Suprapubic skin (tissue), 4 donors: ENCODE measurements around the gene HOXB9. TPM values are rescaled to one million over a fixed set of nuclear protein-coding genes. Genes with fewer than 3 reads are reported as not detected.

Source experiments
- DNase-seq, 2 donors: peaks; one replicate each; pipeline ENCODE4 v3.0.0-alpha.2; 2019; ENCODE audit warnings: low spot score in 2 of 2
- H3K27ac ChIP-seq: fragments of 200-600 bp; sonication (generic); one replicate; pipeline ENCODE4 v1.5.1; 2019
- H3K27me3 ChIP-seq: fragments of 200-600 bp; sonication (generic); one replicate; pipeline ENCODE4 v1.5.1; 2019
- H3K36me3 ChIP-seq: fragments of 200-600 bp; sonication (generic); one replicate; pipeline ENCODE4 v1.5.1; 2019
- H3K4me1 ChIP-seq: fragments of 200-600 bp; sonication (generic); one replicate; pipeline ENCODE4 v1.5.1; 2019
- H3K4me3 ChIP-seq: fragments of 200-600 bp; sonication (generic); one replicate; pipeline ENCODE4 v1.5.1; 2019; ENCODE audit warnings: mild to moderate bottlenecking
- H3K9me3 ChIP-seq: fragments of 200-600 bp; sonication (generic); one replicate; pipeline ENCODE4 v1.5.1; 2019
- CTCF ChIP-seq, 2 donors: fragments of 200-600 bp in 1 of 2; fragments of 450-650 bp in 1 of 2; sonication (generic) in 1 of 2; IDR thresholded peaks; one replicate each; pipeline ENCODE4 v1.5.1; 2016 to 2019; ENCODE audit warnings: antibody characterized with exemption in 2 of 2, mild to moderate bottlenecking in 1 of 2, moderate library complexity in 1 of 2
- EP300 ChIP-seq: sonication (generic); formaldehyde crosslinking; IDR thresholded peaks from one replicate; pipeline ENCODE4 v1.6.1; 2017; ENCODE audit warnings: antibody characterized with exemption
- POLR2A ChIP-seq, 2 donors: fragments of 450-650 bp; IDR thresholded peaks; one replicate each; pipeline ENCODE4 v1.6.1; 2017; ENCODE audit warnings: antibody characterized with exemption in 2 of 2, mild to moderate bottlenecking in 2 of 2, moderate library complexity in 2 of 2
- POLR2AphosphoS5 ChIP-seq, 3 donors: sonication (generic); formaldehyde crosslinking; IDR thresholded peaks; one replicate each; pipeline ENCODE4 v1.6.1; 2017; ENCODE audit warnings: antibody characterized with exemption in 3 of 3
- WGBS: methylation state at CpG from one replicate; pipeline ENCODE4 v1.1.5; 2018; 5-methylcytosine and 5-hydroxymethylcytosine counted together
- total RNA-seq, 4 donors: library from RNA; depleted of rRNA; stranded (reverse); fragments of >200 nt; gene quantifications; one replicate each; pipeline ENCODE4 v1.1.0, GENCODE V29; 2016

HOXB9 gene
- total RNA-seq, 4 donors from 2014 or later = 0.23 to 0.42 TPM; not detected in 2

GRCh38 chr17:48642059-48642842 is 16.1 kb upstream of the HOXB9 start:
- no peak for DNase-seq
- H3K4me3 ChIP-seq = no peak overlapping the region
- TF ChIP-seq POLR2AphosphoS5 (IDR thresholded peaks at IDR 0.05) = no peak
- TF ChIP-seq EP300 = no peak
- no peak for TF ChIP-seq CTCF (IDR thresholded peaks at IDR 0.05)
- TF ChIP-seq POLR2A (IDR thresholded peaks at IDR 0.05) = no peak
- H3K27ac ChIP-seq = no peak overlapping the region
- peaks cover 16% of the 10 kb centered on the region for H3K4me1 ChIP-seq
- WGBS = 12% methylated on average over 11 of the region's 58 CpGs
- no peaks in the 10 kb centered on the region for H3K36me3 ChIP-seq
- H3K27me3 ChIP-seq = peaks cover 100% of the 10 kb centered on the region
- H3K9me3 ChIP-seq = no peaks in the 10 kb centered on the region

GRCh38 chr17:48641541-48642058 is 15.4 kb upstream of the HOXB9 start:
- 23% methylated on average over 29 of the region's 29 CpGs for WGBS
- DNase-seq = no peak
- Histone ChIP-seq H3K27ac (no peak overlapping the region), H3K36me3 (no peaks in the 10 kb centered on the region), H3K9me3 (no peaks in the 10 kb centered on the region), H3K4me3 (no peak overlapping the region), H3K27me3 (peaks cover 100% of the 10 kb centered on the region), H3K4me1 (peaks cover 11% of the 10 kb centered on the region)
- no peak for TF ChIP-seq POLR2AphosphoS5 (IDR thresholded peaks at IDR 0.05)
- no peak for TF ChIP-seq EP300
- no peak for TF ChIP-seq CTCF (IDR thresholded peaks at IDR 0.05)
- TF ChIP-seq POLR2A (IDR thresholded peaks at IDR 0.05) = no peak

GRCh38 chr17:48640858-48641180 is 14.7 kb upstream of the HOXB9 start:
- no peaks in the 10 kb centered on the region for H3K9me3 ChIP-seq
- H3K27me3 ChIP-seq = peaks cover 100% of the 10 kb centered on the region
- peaks cover 8% of the 10 kb centered on the region for H3K4me1 ChIP-seq
- DNase-seq = no peak
- H3K27ac ChIP-seq = no peak overlapping the region
- no peaks in the 10 kb centered on the region for H3K36me3 ChIP-seq
- WGBS = 72% methylated on average over 1 of the region's 1 CpG
- no peak for TF ChIP-seq POLR2AphosphoS5 (IDR thresholded peaks at IDR 0.05)
- TF ChIP-seq POLR2A (IDR thresholded peaks at IDR 0.05) = no peak
- TF ChIP-seq EP300 = no peak
- TF ChIP-seq CTCF (IDR thresholded peaks at IDR 0.05) = no peak
- no peak overlapping the region for H3K4me3 ChIP-seq

DNA sequence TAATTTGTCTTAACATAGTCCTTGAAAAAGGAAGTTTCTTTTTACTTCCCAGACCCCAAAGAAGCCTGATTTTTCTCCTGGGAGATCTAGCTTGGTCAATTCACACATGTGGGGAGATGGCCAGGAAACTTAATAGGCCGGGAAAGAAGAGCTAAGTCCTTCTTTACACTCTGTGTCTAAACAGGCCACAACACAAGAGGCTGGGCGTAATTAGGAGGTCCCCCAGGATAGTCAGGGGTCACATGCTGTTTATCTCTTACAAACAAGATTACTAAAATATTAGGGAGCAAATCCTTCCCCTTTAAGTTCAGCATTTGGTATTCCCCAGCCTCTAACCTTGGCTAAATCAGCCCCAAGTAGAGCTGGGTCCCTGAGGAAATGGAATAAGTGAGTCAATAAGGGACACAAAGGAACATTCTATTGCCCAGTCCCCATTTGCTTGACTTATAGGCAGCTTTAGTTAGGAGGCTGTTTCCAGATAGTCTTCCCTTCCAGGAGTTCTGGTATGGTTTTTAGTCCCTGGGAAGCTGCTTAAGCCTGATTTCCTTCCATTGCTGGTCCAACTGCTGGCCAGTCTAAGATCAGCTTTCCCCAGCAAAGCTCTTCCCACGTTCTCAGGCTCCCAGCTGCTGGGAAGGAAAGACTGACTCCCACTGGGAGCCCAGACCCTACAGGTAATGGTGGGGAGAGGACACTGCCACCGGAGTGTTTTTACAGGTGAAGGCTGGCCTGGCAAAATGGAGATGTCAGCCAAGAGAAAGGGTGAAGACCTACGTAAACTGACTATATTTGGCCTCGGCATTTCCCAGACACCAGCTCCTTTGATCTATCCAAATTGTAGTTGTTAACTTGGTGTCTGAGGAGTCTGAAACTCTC is 14.1 kb upstream of the HOXB9 start:
- no peaks in the 10 kb centered on the region for H3K9me3 ChIP-seq
- H3K4me3 ChIP-seq = no peak overlapping the region
- H3K36me3 ChIP-seq = no peaks in the 10 kb centered on the region
- H3K27ac ChIP-seq = no peak overlapping the region
- no peak for TF ChIP-seq EP300
- TF ChIP-seq POLR2A (IDR thresholded peaks at IDR 0.05) = no peak
- no peak for TF ChIP-seq POLR2AphosphoS5 (IDR thresholded peaks at IDR 0.05)
- DNase-seq = no peak
- 75% methylated on average over 6 of the region's 6 CpGs for WGBS
- H3K4me1 ChIP-seq = peaks cover 8% of the 10 kb centered on the region
- H3K27me3 ChIP-seq = peaks cover 100% of the 10 kb centered on the region

DNA sequence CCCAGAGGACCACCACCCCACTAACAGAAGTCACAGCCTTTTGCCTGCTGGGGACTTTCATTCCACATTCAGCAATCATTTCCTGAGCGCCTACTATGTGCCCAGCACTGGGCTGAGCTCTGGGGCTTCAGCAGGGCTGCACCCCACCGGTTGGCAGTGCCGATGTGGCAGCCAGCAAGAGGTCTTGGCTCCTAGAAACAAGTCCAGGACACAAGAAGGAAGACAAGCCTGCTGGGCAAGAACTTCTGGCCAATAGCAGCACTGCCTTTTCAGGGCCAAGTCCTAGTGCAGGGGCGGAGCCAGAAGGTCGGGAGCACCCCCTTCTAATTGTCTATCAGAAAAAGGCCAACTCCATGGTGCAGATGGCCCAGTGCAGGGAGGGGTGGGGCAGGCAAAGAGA is 13.0 kb upstream of the HOXB9 start:
- Histone ChIP-seq H3K4me3 (no peak overlapping the region), H3K36me3 (no peaks in the 10 kb centered on the region), H3K27ac (no peak overlapping the region), H3K9me3 (no peaks in the 10 kb centered on the region), H3K27me3 (peaks cover 100% of the 10 kb centered on the region), H3K4me1 (peaks cover 9% of the 10 kb centered on the region)
- no peak for DNase-seq
- TF ChIP-seq EP300 (no peak), POLR2A (IDR thresholded peaks at IDR 0.05) (no peak), CTCF (IDR thresholded peaks at IDR 0.05) (no peak), POLR2AphosphoS5 (IDR thresholded peaks at IDR 0.05) (no peak)
- WGBS = 47% methylated on average over 5 of the region's 5 CpGs
